HepG2 (cell line): Measurements from ENCODE around the gene PIANP.
"Not testable (repeated sequence)": the region's sequence is repeated elsewhere in the genome, so short reads cannot be mapped to it uniquely, and the experiment has no call there.

Source experiments
- MXI1 ChIP-seq: IDR thresholded peaks from 3 replicates; pipeline ENCODE4 v1.6.1; 2012; ENCODE audit warnings: low read depth, low read length, inconsistent platforms, borderline replicate concordance
- RELA ChIP-seq: sonication (generic); formaldehyde crosslinking; IDR thresholded peaks from 2 replicates; pipeline ENCODE4 v1.4.0; 2020; ENCODE audit warnings: missing genetic modification reagents
- SALL1 ChIP-seq: sonication (generic); formaldehyde crosslinking; IDR thresholded peaks from 2 replicates; pipeline ENCODE4 v1.8.0; 2022; ENCODE audit warnings: mild to moderate bottlenecking, missing genetic modification reagents
- TF ChIP-seq, protein P1 (sequence below): sonication (generic); formaldehyde crosslinking; IDR thresholded peaks from 2 replicates; pipeline ENCODE4 v1.4.0; 2020; ENCODE audit warnings: missing genetic modification reagents, mild to moderate bottlenecking, borderline replicate concordance

DNA sequence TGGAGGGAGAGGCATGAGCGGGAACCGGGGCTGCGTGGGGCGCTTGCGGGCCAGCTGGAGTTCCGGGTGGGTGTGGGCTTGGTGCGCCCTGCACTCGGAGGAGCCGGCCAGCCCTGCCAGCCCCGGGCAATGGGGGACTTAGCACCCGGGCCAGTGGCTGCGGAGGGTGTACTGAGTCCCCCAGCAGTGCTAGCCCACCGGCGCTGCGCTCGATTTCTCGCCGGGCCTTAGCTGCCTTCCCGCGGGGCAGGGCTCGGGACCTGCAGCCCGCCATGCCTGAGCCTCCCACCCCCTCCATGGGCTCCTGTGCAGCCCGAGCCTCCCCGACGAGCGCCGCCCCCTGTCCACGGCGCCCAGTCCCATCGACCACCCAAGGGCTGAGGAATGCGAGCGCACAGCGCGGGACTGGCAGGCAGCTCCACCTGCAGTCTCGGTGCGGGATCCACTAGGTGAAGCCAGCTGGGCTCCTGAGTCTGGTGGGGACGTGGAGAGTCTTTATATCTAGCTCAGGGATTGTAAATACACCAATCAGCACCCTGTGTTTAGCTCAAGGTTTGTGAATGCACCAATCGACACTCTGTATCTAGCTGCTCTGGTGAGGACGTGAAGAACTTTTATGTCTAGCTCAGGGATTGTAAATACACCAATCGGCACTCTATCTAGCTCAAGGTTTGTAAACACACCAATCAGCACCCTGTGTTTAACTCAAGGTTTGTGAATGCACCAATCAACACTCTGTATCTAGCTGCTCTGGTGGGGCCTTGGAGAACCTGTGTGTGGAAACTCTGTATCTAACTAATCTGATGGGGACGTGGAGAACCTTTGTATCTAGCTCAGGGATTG is 15.6 kb upstream of the PIANP start:
- TF ChIP-seq SALL1; RELA (CRISPR knock-in tag); MXI1: not testable (repeated sequence)
- TF ChIP-seq, protein P1, sequence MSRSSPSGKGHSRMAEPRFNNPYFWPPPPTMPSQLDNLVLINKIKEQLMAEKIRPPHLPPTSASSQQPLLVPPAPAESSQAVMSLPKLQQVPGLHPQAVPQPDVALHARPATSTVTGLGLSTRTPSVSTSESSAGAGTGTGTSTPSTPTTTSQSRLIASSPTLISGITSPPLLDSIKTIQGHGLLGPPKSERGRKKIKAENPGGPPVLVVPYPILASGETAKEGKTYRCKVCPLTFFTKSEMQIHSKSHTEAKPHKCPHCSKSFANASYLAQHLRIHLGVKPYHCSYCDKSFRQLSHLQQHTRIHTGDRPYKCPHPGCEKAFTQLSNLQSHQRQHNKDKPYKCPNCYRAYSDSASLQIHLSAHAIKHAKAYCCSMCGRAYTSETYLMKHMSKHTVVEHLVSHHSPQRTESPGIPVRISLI (CRISPR knock-in tag) = not testable (repeated sequence)
